A549 (cell line): ENCODE data around the gene USP34. TPM values are rescaled to one million over a fixed set of nuclear protein-coding genes. Genes with fewer than 3 reads are reported as not detected.

Experiments used
- ATAC-seq, 2 experiments: fragments of 200-7000 bp in 1 of 2; fragments of >200 bp in 1 of 2; cut with Nextera tagmentation in 1 of 2; cut with Tn5 transposase in 1 of 2; 3 replicates each; pipeline versions ENCODE4 v1.8.0 to v1.9.1; 2018 to 2020; ENCODE audit warnings: mild to moderate bottlenecking in 1 of 2, moderate library complexity in 1 of 2
- CTCF ChIA-PET: fragments of 300-600 bp; sonication (Branson Sonifier 250); formaldehyde crosslinking; extraction: SDS; loops from one replicate; lab custom pipeline; 2021; ENCODE audit warnings: antibody characterized with exemption, inconsistent platforms; lab: Yijun Ruan, JAX
- POLR2A ChIA-PET: fragments of 350-600 bp; formaldehyde crosslinking; extraction: SDS; loops from one replicate; lab custom pipeline; 2021; ENCODE audit warnings: antibody characterized with exemption, inconsistent platforms; lab: Yijun Ruan, JAX
- DNase-seq, 2 experiments: peaks; one replicate each; pipeline versions ENCODE4 v3.0.0 to v3.0.0-alpha.2; 2011 to 2016; ENCODE audit warnings: low read depth in 1 of 2, low spot score in 1 of 2
- FAIRE-seq: peaks from 2 replicates; lab custom pipeline; 2011; peaks lifted over from hg19 to GRCh38; lab: Jason Lieb, UNC
- H3K27ac ChIP-seq, 2 experiments: fragments of >200 bp; sonication (Bioruptor Twin); formaldehyde crosslinking; 3 replicates each; pipeline ENCODE4 v1.5.1; 2016 to 2017
- H3K4me1 ChIP-seq: fragments of >200 bp; sonication (Bioruptor Twin); formaldehyde crosslinking; 3 replicates; pipeline ENCODE4 v1.6.1; 2016
- H3K4me2 ChIP-seq: fragments of >200 bp; sonication (Bioruptor Twin); formaldehyde crosslinking; 3 replicates; pipeline ENCODE4 v1.6.1; 2016
- H3K4me3 ChIP-seq: fragments of >200 bp; sonication (Bioruptor Twin); formaldehyde crosslinking; 3 replicates; pipeline ENCODE4 v1.5.1; 2016
- H3K9me3 ChIP-seq: fragments of >200 bp; sonication (Bioruptor Twin); formaldehyde crosslinking; 3 replicates; pipeline ENCODE4 v1.6.1; 2016
- CHD2 ChIP-seq: fragments of 150-350 bp; IDR thresholded peaks from 2 replicates; pipeline ENCODE4 v1.6.1; 2014; ENCODE audit warnings: low read length; ENCODE audit not compliant: partially characterized antibody
- EHMT2 ChIP-seq: fragments of 200-600 bp; sonication (generic); IDR thresholded peaks from 2 replicates; pipeline ENCODE4 v1.6.1; 2016; ENCODE audit warnings: antibody characterized with exemption, low read depth, mild to moderate bottlenecking, moderate library complexity
- ESRRA ChIP-seq: fragments of 150-350 bp; IDR thresholded peaks from 2 replicates; pipeline ENCODE4 v1.6.1; 2014; ENCODE audit warnings: mild to moderate bottlenecking, low read length, borderline replicate concordance
- FOSB ChIP-seq: fragments of 250-450 bp; sonication (Bioruptor Pico); IDR thresholded peaks from 2 replicates; pipeline ENCODE4 v1.5.0; 2020; ENCODE audit warnings: mild to moderate bottlenecking, moderate library complexity
- FOSL2 ChIP-seq, 2 experiments: fragments of 450-650 bp in 1 of 2; fragments of >200 bp in 1 of 2; sonication (Bioruptor Twin) in 1 of 2; formaldehyde crosslinking; IDR thresholded peaks; 2 replicates each; pipeline versions ENCODE4 v1.5.0 to v1.6.1; 2016 to 2020; ENCODE audit warnings: mild to moderate bottlenecking in 1 of 2, moderate library complexity in 1 of 2
- HEYL ChIP-seq: fragments of 250-450 bp; sonication (Bioruptor Pico); IDR thresholded peaks from 2 replicates; pipeline ENCODE4 v1.8.0; 2021; ENCODE audit warnings: mild to moderate bottlenecking, moderate library complexity
- HOXB13 ChIP-seq: fragments of 250-450 bp; sonication (Bioruptor Pico); IDR thresholded peaks from 2 replicates; pipeline ENCODE4 v1.5.0; 2020; ENCODE audit warnings: low read depth, mild to moderate bottlenecking, moderate library complexity
- HOXB5 ChIP-seq: fragments of 250-450 bp; sonication (Bioruptor Pico); IDR thresholded peaks from 2 replicates; pipeline ENCODE4 v1.5.0; 2020; ENCODE audit warnings: mild to moderate bottlenecking, moderate library complexity
- JUN ChIP-seq, 2 experiments: fragments of >200 bp; sonication (Bioruptor Twin); formaldehyde crosslinking; IDR thresholded peaks; 2 replicates in 1 of 2; 3 replicates in 1 of 2; pipeline ENCODE4 v1.6.1; 2016 to 2017
- JUNB ChIP-seq: fragments of >200 bp; sonication (Bioruptor Twin); formaldehyde crosslinking; IDR thresholded peaks from 2 replicates; pipeline ENCODE4 v1.6.1; 2016
- MAFK ChIP-seq: fragments of 450-650 bp; IDR thresholded peaks from 2 replicates; pipeline ENCODE4 v1.6.1; 2014; ENCODE audit not compliant: partially characterized antibody
- MAZ ChIP-seq: fragments of 150-350 bp; IDR thresholded peaks from 2 replicates; pipeline ENCODE4 v1.6.1; 2014; ENCODE audit warnings: antibody characterized with exemption, low read depth, low read length, borderline replicate concordance
- NFE2L2 ChIP-seq: fragments of 150-350 bp; conservative IDR thresholded peaks from 2 replicates; pipeline ENCODE4 v1.6.1; 2014; ENCODE audit warnings: low read length
- NPAS2 ChIP-seq: fragments of 250-450 bp; sonication (Bioruptor Pico); IDR thresholded peaks from 2 replicates; pipeline ENCODE4 v1.8.0; 2022; ENCODE audit warnings: mild to moderate bottlenecking, moderate library complexity, borderline replicate concordance
- NR3C1 ChIP-seq: fragments of >200 bp; sonication (Bioruptor Twin); formaldehyde crosslinking; IDR thresholded peaks from 3 replicates; pipeline ENCODE4 v1.6.1; 2017
- PHF8 ChIP-seq: fragments of 200-600 bp; sonication (generic); IDR thresholded peaks from 2 replicates; pipeline ENCODE4 v1.6.1; 2016; ENCODE audit warnings: low read depth, mild to moderate bottlenecking, antibody characterized with exemption, moderate library complexity, borderline replicate concordance
- POLR2A ChIP-seq: IDR thresholded peaks from 2 replicates; pipeline ENCODE4 v1.6.1; 2012; ENCODE audit warnings: mild to moderate bottlenecking, low read length
- RAD21 ChIP-seq, 2 experiments: fragments of >200 bp in 1 of 2; sonication (Bioruptor Twin) in 1 of 2; formaldehyde crosslinking in 1 of 2; IDR thresholded peaks in 1 of 2; conservative IDR thresholded peaks in 1 of 2; 2 replicates in 1 of 2; 3 replicates in 1 of 2; pipeline ENCODE4 v1.6.1; 2012 to 2018; ENCODE audit warnings: inconsistent platforms in 1 of 2
- RFX5 ChIP-seq: fragments of 450-650 bp; IDR thresholded peaks from 2 replicates; pipeline ENCODE4 v1.7.1; 2014; ENCODE audit warnings: antibody characterized with exemption, mild to moderate bottlenecking, moderate library complexity
- RNF2 ChIP-seq: fragments of 200-600 bp; sonication (generic); IDR thresholded peaks from 2 replicates; pipeline ENCODE4 v1.6.1; 2016; ENCODE audit warnings: low read depth, mild to moderate bottlenecking, antibody characterized with exemption, moderate library complexity, borderline replicate concordance
- SMC3 ChIP-seq: fragments of >200 bp; sonication (Bioruptor Twin); formaldehyde crosslinking; IDR thresholded peaks from 3 replicates; pipeline ENCODE4 v1.6.1; 2018; ENCODE audit warnings: inconsistent platforms
- TFCP2L1 ChIP-seq: fragments of 250-450 bp; sonication (Bioruptor Pico); IDR thresholded peaks from 2 replicates; pipeline ENCODE4 v1.5.0; 2021; ENCODE audit warnings: mild to moderate bottlenecking
- ZC3H11A ChIP-seq: fragments of 450-650 bp; IDR thresholded peaks from 2 replicates; pipeline ENCODE4 v1.6.1; 2014; ENCODE audit warnings: antibody characterized with exemption, mild to moderate bottlenecking
- ZNF302 ChIP-seq: fragments of 250-450 bp; sonication (Bioruptor Pico); IDR thresholded peaks from 2 replicates; pipeline ENCODE4 v1.9.0; 2021; ENCODE audit warnings: inconsistent platforms, mild to moderate bottlenecking, moderate library complexity
- ZSCAN20 ChIP-seq: fragments of 250-450 bp; sonication (Bioruptor Pico); IDR thresholded peaks from 2 replicates; pipeline ENCODE4 v1.8.0; 2022; ENCODE audit warnings: mild to moderate bottlenecking, moderate library complexity
- WGBS: methylation state at CpG from one replicate; pipeline ENCODE4 v1.1.6; 2017; ENCODE audit errors: missing lambda C conversion rate; 5-methylcytosine and 5-hydroxymethylcytosine counted together
- polyA plus RNA-seq, 4 experiments: library from polyadenylated mRNA; depleted of rRNA in 3 of 4; stranded (reverse); fragments of >200 nt; fragmentation: RNase III in 1 of 4; extraction: RNeasy Plus Mini Kit Qiagen cat#74134 plus additional on column Dnase treatment in 1 of 4; gene quantifications; 2 replicates in 3 of 4; 3 replicates in 1 of 4; pipeline ENCODE4 v1.2.3, GENCODE V29; 2011 to 2017
- TF ChIP-seq, protein P1 (sequence below): IDR thresholded peaks from 2 replicates; pipeline ENCODE4 v1.6.1; 2012
- TF ChIP-seq, protein P2 (sequence below): fragments of >200 bp; sonication (Bioruptor Twin); formaldehyde crosslinking; IDR thresholded peaks from 2 replicates; pipeline ENCODE4 v1.6.1; 2016
- TF ChIP-seq, protein P3 (sequence below): fragments of 250-450 bp; sonication (Bioruptor Pico); IDR thresholded peaks from 2 replicates; pipeline ENCODE4 v1.5.0; 2020; ENCODE audit warnings: low read depth, mild to moderate bottlenecking, moderate library complexity
- TF ChIP-seq, protein P4 (sequence below): fragments of >200 bp; sonication (Bioruptor Twin); formaldehyde crosslinking; IDR thresholded peaks from 3 replicates; pipeline ENCODE4 v1.6.1; 2016
- TF ChIP-seq, protein P5 (sequence below): IDR thresholded peaks from 2 replicates; pipeline ENCODE4 v1.6.1; 2012; ENCODE audit warnings: low read depth, borderline replicate concordance
- TF ChIP-seq, protein P6 (sequence below): IDR thresholded peaks from 2 replicates; pipeline ENCODE4 v1.6.1; 2012

Gene USP34
- polyA plus RNA-seq, 2 of the 4 experiments (the other 2 are of a cell fraction): 47.7 to 132 TPM

DNA sequence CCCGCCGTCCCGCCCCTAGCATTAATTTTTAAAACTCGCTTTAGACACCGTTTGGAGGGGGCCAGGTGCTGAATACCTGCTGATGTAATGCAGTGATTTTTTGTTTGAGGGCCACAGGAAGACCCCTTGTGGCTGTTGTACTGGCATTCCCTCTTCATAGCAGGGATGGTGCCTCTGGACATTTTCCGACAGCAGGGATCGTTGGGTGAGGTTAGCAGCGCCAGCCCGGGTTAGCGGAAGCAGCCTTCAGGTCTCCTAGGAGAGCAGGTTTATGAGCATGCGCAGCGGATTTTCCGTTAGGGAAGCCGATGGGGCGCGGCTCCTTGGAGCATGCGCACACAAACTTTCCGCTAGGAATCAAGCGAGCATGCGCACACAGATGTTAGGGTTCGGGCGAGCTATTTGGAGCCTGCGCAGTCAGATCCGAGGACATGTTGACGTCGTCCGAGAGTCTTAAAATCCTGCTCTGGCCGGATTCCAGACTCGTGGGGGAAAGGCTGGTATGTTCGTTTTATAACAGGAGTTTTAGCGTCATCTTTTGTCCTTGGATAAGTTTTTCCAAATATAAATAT lies 326.1 kb downstream of the USP34 start:
- H3K9me3 ChIP-seq: no peaks in the 10 kb centered on the region
- ChIA-PET CTCF (interaction anchor here (0.6 to 1.9 kb wide), 3 partner anchors 10 to 515 kb away, joined by 3 to 10 read pairs (median 4); no protein-coding TSS in a partner anchor), POLR2A (interaction anchor here (0.5 to 1.6 kb wide), 11 partner anchors 10 to 761 kb away, joined by 3 to 16 read pairs (median 4); partner anchors contain the start of gene COMMD1)
- TF ChIP-seq HEYL (CRISPR knock-in tag): no peak
- TF ChIP-seq RFX5: no peak
- TF ChIP-seq, protein P1, sequence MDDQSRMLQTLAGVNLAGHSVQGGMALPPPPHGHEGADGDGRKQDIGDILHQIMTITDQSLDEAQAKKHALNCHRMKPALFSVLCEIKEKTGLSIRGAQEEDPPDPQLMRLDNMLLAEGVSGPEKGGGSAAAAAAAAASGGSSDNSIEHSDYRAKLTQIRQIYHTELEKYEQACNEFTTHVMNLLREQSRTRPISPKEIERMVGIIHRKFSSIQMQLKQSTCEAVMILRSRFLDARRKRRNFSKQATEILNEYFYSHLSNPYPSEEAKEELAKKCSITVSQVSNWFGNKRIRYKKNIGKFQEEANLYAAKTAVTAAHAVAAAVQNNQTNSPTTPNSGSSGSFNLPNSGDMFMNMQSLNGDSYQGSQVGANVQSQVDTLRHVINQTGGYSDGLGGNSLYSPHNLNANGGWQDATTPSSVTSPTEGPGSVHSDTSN: no peak
- TF ChIP-seq FOSB: no peak
- no peak for TF ChIP-seq HOXB13 (CRISPR knock-in tag)
- peak; percentile 35 for TF ChIP-seq MAFK
- TF ChIP-seq PHF8: peak; percentile 48; the same call in 1 of the 2 replicates
- peak; percentile 87 for TF ChIP-seq POLR2A
- TF ChIP-seq ZSCAN20 (CRISPR knock-in tag): no peak
- TF ChIP-seq SMC3: no peak
- TF ChIP-seq, protein P2, sequence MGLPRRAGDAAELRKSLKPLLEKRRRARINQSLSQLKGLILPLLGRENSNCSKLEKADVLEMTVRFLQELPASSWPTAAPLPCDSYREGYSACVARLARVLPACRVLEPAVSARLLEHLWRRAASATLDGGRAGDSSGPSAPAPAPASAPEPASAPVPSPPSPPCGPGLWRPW: no peak
- TF ChIP-seq EHMT2: no peak
- TF ChIP-seq JUNB: no peak
- TF ChIP-seq, protein P3, sequence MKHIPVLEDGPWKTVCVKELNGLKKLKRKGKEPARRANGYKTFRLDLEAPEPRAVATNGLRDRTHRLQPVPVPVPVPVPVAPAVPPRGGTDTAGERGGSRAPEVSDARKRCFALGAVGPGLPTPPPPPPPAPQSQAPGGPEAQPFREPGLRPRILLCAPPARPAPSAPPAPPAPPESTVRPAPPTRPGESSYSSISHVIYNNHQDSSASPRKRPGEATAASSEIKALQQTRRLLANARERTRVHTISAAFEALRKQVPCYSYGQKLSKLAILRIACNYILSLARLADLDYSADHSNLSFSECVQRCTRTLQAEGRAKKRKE: no peak
- no peak for TF ChIP-seq MAZ
- TF ChIP-seq ESRRA: no peak
- no peak for TF ChIP-seq ZC3H11A
- peak; percentile 48 to 77; a peak in 4 of 5 replicates for TF ChIP-seq JUN (IDR thresholded peaks at IDR 0.05)
- TF ChIP-seq NR3C1: no peak
- TF ChIP-seq, protein P4, sequence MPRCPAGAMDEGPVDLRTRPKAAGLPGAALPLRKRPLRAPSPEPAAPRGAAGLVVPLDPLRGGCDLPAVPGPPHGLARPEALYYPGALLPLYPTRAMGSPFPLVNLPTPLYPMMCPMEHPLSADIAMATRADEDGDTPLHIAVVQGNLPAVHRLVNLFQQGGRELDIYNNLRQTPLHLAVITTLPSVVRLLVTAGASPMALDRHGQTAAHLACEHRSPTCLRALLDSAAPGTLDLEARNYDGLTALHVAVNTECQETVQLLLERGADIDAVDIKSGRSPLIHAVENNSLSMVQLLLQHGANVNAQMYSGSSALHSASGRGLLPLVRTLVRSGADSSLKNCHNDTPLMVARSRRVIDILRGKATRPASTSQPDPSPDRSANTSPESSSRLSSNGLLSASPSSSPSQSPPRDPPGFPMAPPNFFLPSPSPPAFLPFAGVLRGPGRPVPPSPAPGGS: peak; percentile 47; the same call in 1 of the 3 replicates
- no peak for TF ChIP-seq NPAS2 (CRISPR knock-in tag)
- TF ChIP-seq ZNF302 (CRISPR knock-in tag): no peak
- no peak for TF ChIP-seq HOXB5 (CRISPR knock-in tag)
- TF ChIP-seq, protein P5, sequence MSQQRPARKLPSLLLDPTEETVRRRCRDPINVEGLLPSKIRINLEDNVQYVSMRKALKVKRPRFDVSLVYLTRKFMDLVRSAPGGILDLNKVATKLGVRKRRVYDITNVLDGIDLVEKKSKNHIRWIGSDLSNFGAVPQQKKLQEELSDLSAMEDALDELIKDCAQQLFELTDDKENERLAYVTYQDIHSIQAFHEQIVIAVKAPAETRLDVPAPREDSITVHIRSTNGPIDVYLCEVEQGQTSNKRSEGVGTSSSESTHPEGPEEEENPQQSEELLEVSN: peak; percentile 70; the same call in 1 of the 2 replicates
- TF ChIP-seq TFCP2L1 (CRISPR knock-in tag): no peak
- no peak for TF ChIP-seq RNF2
- no peak for TF ChIP-seq FOSL2 (IDR thresholded peaks at IDR 0.05)
- TF ChIP-seq FOSL2 (CRISPR knock-in tag; IDR thresholded peaks at IDR 0.05): no peak
- TF ChIP-seq, protein P6, sequence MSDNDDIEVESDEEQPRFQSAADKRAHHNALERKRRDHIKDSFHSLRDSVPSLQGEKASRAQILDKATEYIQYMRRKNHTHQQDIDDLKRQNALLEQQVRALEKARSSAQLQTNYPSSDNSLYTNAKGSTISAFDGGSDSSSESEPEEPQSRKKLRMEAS: peak; percentile 77
- no peak for TF ChIP-seq CHD2
- no peak for TF ChIP-seq NFE2L2
- no peak for TF ChIP-seq RAD21 (conservative IDR thresholded peaks at IDR 0.05 in 1 of 2, IDR thresholded peaks at IDR 0.05 in 1 of 2)
- peak; percentile 78 for FAIRE-seq
- DNase-seq: peak; percentile 99
- peak overlapping the region; percentile 56 for H3K4me3 ChIP-seq
- ATAC-seq: peak; percentile 99
- H3K4me1 ChIP-seq: no peaks in the 10 kb centered on the region
- H3K27ac ChIP-seq: peak overlapping the region; percentile 79 to 92
- under 1% methylated on average over 31 of the region's 31 CpGs for WGBS
- peak overlapping the region; percentile 81 for H3K4me2 ChIP-seq
